Activated naive CD4-positive, alpha-beta T cell treated with anti-CD3 and anti-CD28 coated beads, Interleukin-2, amount 50 U/mL, for 72 hours (primary cell): ENCODE data around the gene THUMPD2. TPM values are rescaled to one million over a fixed set of nuclear protein-coding genes. Genes with fewer than 3 reads are reported as not detected.
A peak's percentile ranks its signal among the peaks of the same experiment; 100 is the strongest.
"Not testable (repeated sequence)": the region's sequence is repeated elsewhere in the genome, so short reads cannot be mapped to it uniquely, and the experiment has no call there.

Experiments
- ATAC-seq, 2 donors: fragments of 150-1000 bp; cut with Tn5 transposase; 2 replicates each; pipeline ENCODE4 v1.10.0; 2021; ENCODE audit warnings: mild to moderate bottlenecking in 2 of 2, moderate library complexity in 2 of 2
- DNase-seq, 2 donors: peaks; one replicate each; pipeline ENCODE4 v3.0.0; 2021 to 2022; ENCODE audit warnings: low spot score in 2 of 2
- H3K27ac Mint-ChIP-seq, 2 donors: one replicate each; pipeline ENCODE4 v1.8.0; 2022; ENCODE audit warnings: mild to moderate bottlenecking in 2 of 2, mixed read lengths in 2 of 2
- H3K36me3 Mint-ChIP-seq, 2 donors: one replicate each; pipeline ENCODE4 v1.8.0; 2022; ENCODE audit warnings: mixed read lengths in 2 of 2
- H3K9me3 Mint-ChIP-seq, 2 donors: one replicate each; pipeline ENCODE4 v1.8.0; 2022; ENCODE audit warnings: mixed read lengths in 2 of 2
- total RNA-seq, 2 donors: library from RNA; stranded (reverse); gene quantifications; one replicate each; pipeline ENCODE4 v1.2.3, GENCODE V29; 2022

Gene THUMPD2
- total RNA-seq, 2 donors from 2014 or later = 12.8 to 14.0 TPM

DNA sequence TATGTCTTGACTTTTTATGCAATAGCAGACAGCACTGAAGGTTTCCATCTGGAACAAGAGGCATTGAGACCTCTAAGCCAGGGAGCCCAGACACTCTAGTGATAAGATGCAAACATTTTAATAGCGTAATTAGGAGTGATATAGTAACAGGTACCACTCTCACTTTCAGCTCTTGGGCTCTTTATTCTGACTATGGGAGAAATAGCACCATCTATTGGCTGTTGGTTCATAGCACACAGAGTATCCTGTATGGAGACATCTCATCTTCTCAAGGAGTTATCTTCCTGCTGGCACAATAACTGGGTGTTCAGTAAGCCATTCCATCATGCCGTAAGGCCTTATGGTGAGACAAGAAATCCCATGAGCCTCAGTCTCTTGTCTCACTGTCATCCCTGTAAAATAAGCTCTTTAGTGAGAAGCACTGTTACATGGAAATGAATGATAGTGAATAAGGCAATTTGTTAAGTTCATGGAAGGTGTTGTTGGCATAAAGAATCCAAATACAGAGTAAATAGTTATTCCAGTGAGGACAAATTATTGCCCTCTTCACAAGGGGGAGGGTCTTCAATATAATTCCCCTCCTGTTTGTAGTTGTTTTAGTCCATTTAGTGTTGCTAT lies 48.3 kb downstream of the THUMPD2 start:
- ATAC-seq (peak in 1 of 2 donors; percentile 59), DNase-seq (no peak)
- Mint-ChIP-seq H3K27ac (no peak overlapping the region), H3K9me3 (peaks cover 0 to 4% of the 10 kb centered on the region in 2 donors), H3K36me3 (peaks cover 22 to 27% of the 10 kb centered on the region in 2 donors)

DNA sequence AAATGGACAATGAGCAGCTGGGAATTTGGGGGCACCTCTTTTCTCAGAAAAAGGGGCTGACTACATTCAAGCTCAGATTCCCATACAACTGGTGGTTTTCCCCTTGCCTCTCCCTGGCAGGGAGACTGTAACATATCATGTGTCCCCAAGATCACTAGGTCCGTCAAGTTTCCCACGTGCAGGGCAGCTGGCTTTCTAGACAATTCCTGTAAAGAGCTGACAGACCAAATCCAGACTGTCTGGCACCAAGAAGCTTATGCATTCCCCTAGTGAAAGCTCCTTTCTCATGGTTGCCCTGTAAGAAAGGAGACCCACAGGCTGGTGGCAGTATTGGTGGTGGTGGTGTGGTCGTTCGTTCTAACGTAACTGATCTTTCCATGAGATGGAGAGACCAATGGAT lies 48.8 kb downstream of the THUMPD2 start:
- DNase-seq = no peak
- no peak for ATAC-seq
- no peak overlapping the region for H3K27ac Mint-ChIP-seq
- H3K9me3 Mint-ChIP-seq = peaks cover 0 to 4% of the 10 kb centered on the region in 2 donors
- peaks cover 17 to 23% of the 10 kb centered on the region in 2 donors for H3K36me3 Mint-ChIP-seq

GRCh38 chr2:39728941-39729351 lies 50.1 kb downstream of the THUMPD2 start:
- no peak overlapping the region for H3K27ac Mint-ChIP-seq
- ATAC-seq (peak; percentile 41 to 57), DNase-seq (peak in 1 of 2 donors; percentile 11)
- peaks cover 4 to 9% of the 10 kb centered on the region in 2 donors for H3K36me3 Mint-ChIP-seq
- H3K9me3 Mint-ChIP-seq = no peaks in the 10 kb centered on the region

DNA sequence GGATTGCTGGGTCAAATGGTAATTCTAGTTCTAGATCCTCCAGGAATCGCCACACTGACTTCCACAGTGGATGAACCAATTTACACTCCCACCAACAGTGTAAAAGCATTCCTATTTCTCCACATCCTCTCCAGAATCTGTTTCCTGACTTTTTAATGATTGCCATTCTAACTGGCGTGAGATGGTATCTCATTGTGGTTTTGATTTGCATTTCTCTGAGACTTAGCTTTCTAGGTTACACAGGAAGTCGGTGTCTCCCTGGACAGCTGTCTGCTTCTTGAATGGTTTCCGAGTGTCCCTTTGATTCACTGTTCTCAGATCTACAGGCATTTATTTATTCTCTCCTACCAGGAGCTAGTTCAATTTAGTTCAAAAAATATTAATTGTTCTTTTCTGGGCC lies 51.0 kb downstream of the THUMPD2 start:
- DNase-seq, H3K27ac Mint-ChIP-seq, H3K36me3 Mint-ChIP-seq, ATAC-seq, H3K9me3 Mint-ChIP-seq: not testable (repeated sequence)

- H3K36me3 Mint-ChIP-seq = peaks cover 0 to 6% of the 10 kb centered on the region in 2 donors
- no peaks in the 10 kb centered on the region for H3K9me3 Mint-ChIP-seq
Observed at GRCh38 chr2:39725401-39725800, 53.7 kb downstream of the THUMPD2 start.

DNA sequence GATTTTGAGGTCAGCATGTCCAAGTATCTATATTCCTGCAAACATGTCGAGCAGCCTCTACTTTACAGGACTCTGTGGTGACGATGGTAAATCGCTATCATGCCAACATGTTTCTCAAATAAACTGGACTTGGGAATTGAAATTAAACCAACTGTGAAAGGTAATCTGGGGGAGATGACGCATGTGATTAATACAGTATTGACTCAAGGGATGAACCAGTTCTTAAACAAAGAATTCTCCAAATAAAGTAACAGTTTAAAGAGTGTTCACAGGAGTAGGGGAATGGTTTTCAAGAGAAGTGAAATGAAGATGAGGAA lies 54.3 kb downstream of the THUMPD2 start:
- H3K27ac Mint-ChIP-seq = no peak overlapping the region
- no peaks in the 10 kb centered on the region for H3K9me3 Mint-ChIP-seq
- DNase-seq (no peak), ATAC-seq (no peak)
- H3K36me3 Mint-ChIP-seq = peaks cover 0 to 2% of the 10 kb centered on the region in 2 donors

More at GRCh38 chr2:39725401-39725800, 53.7 kb downstream of the THUMPD2 start:
- ATAC-seq (no peak), DNase-seq (no peak)
- no peak overlapping the region for H3K27ac Mint-ChIP-seq

DNA sequence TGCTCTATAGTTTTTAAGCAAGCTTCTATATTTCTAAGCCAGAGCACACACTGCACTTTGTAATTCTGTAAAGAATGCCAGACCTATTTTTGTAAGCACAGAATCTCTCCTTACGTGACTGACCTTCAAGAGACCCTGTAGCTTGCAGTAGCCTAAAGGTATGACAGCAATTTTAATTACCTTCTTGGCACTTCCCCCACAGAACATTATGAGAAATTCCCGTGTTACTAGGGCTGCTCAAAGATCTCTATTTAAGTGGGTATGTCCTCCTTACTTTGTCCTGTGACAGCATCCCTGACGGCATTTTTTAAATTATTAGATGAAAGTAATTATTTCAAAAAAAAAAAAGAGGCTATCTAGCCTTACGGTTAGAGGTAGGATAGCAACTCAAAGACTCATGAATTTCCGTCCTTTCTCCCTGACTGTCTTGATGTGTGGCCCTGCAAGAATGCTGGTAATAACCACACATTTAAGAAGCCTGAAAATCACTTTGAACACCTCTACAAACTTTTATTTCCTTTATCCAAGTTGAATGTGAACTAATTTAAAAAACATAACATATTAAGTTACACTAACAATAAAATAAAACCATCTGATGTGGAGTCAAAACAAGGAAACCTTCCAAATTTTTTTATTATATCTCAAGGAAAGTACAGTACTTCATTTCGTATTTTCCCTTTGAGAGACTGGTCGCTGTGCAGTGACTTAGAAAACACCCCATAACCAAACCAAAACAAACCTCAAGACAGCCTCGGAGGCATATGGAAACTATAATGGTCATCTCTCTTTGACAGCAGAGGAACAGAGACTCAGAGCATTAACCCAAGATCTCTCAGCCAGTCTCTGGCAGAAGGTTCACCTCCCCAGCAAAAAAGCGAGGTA lies 54.9 kb downstream of the THUMPD2 start:
- H3K36me3 Mint-ChIP-seq = no peaks in the 10 kb centered on the region
- H3K27ac Mint-ChIP-seq = no peak overlapping the region
- DNase-seq (no peak), ATAC-seq (no peak)
- no peaks in the 10 kb centered on the region for H3K9me3 Mint-ChIP-seq

DNA sequence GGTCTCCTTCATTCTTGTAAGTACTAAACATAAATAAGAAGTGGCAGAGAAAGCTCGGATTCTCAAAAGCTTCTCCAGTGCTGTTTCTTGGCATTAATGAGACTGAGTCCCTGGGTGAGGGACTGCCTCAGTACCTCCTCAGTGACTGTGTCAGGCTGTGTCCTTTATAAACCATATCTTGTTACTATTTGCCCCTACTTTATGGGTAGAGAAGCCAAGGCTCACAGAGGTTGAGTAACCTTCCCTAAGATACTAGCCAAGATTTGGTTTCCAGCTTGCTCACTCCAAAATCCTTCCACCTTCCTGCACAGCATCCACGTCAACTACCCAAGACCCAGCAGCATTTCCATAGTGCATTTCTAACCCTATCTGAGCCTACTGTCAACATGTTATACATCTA lies 55.6 kb downstream of the THUMPD2 start:
- Mint-ChIP-seq H3K9me3 (no peaks in the 10 kb centered on the region), H3K27ac (no peak overlapping the region)
- DNase-seq = no peak

GRCh38 chr2:39720970-39721369 lies 58.1 kb downstream of the THUMPD2 start:
- Mint-ChIP-seq H3K36me3 (no peaks in the 10 kb centered on the region), H3K9me3 (no peaks in the 10 kb centered on the region), H3K27ac (no peak overlapping the region)
- ATAC-seq (no peak), DNase-seq (no peak)

More for the DNA sequence above, 55.6 kb downstream of the THUMPD2 start:
- ATAC-seq = no peak
- H3K36me3 Mint-ChIP-seq = no peaks in the 10 kb centered on the region

DNA sequence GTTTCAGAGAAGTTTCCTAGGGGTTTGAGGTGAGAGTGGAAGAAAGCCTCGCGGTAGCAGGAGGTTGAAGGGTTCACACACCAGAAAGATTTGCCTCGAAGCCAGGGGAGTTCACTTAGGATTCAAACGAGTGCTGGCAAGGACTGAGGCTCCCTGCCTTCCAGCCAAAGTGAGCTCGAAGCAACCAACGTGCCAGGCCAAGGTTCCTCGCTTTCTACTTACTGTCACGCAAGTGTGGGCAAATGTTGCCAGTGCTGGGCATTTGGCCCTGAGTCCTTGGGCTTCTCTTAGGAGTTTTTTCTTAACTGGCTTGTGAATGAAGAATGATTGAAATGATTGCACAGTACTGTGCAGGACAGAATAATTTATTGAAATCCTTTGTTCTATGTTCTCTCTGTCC lies 59.7 kb downstream of the THUMPD2 start:
- no peak for ATAC-seq
- DNase-seq = no peak
- Mint-ChIP-seq H3K27ac (no peak overlapping the region), H3K36me3 (no peaks in the 10 kb centered on the region), H3K9me3 (no peaks in the 10 kb centered on the region)

DNA sequence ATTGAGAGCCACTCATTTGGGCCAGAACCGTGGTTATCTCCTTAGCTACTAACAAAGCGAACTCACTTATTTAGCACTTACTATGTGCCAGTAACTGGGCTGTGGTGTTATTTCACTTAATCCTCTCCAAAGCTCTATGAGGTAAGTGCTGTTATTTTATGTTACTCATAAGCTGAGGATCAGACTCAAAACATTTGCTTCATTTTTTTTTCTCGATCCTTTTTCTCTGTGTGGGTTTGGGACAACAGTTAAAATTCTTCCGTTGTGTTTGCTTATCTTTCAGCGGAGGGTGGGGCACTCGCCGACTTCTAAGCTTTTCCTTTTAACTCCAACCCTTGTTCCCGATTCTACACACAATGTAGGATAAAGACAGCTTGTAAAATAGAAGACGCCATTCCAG lies 60.6 kb downstream of the THUMPD2 start:
- H3K27ac Mint-ChIP-seq = no peak overlapping the region
- H3K9me3 Mint-ChIP-seq = no peaks in the 10 kb centered on the region
- ATAC-seq (no peak), DNase-seq (no peak)
- no peaks in the 10 kb centered on the region for H3K36me3 Mint-ChIP-seq

- ATAC-seq (no peak), DNase-seq (no peak)
- H3K36me3 Mint-ChIP-seq = no peaks in the 10 kb centered on the region
- no peaks in the 10 kb centered on the region for H3K9me3 Mint-ChIP-seq
- no peak overlapping the region for H3K27ac Mint-ChIP-seq
Observed at GRCh38 chr2:39717067-39717466, 62.0 kb downstream of the THUMPD2 start.

DNA sequence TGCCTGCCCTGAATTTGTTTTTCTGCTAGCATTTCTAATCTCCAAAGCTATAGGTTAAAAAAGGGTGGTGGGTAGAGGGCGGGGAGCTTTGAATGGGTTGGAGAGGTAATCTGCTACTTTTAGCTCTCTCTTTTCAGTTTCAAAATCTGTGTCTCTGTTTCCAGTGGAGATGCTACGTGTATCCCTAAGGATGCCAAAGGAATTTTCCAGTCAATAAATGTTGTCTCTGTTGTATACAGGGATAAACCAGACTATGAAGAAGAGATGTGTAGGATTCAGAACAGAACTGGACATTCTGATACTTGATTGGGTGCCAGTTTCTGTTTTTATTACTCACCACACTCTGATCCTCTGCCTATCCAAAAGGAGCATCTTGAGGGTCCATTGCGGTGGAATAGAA lies 63.2 kb downstream of the THUMPD2 start:
- Mint-ChIP-seq H3K27ac (no peak overlapping the region), H3K9me3 (no peaks in the 10 kb centered on the region), H3K36me3 (no peaks in the 10 kb centered on the region)
- ATAC-seq (no peak), DNase-seq (no peak)

GRCh38 chr2:39715095-39715494 lies 64.0 kb downstream of the THUMPD2 start:
- DNase-seq (no peak), ATAC-seq (no peak)
- no peaks in the 10 kb centered on the region for H3K9me3 Mint-ChIP-seq
- no peaks in the 10 kb centered on the region for H3K36me3 Mint-ChIP-seq
- no peak overlapping the region for H3K27ac Mint-ChIP-seq

DNA sequence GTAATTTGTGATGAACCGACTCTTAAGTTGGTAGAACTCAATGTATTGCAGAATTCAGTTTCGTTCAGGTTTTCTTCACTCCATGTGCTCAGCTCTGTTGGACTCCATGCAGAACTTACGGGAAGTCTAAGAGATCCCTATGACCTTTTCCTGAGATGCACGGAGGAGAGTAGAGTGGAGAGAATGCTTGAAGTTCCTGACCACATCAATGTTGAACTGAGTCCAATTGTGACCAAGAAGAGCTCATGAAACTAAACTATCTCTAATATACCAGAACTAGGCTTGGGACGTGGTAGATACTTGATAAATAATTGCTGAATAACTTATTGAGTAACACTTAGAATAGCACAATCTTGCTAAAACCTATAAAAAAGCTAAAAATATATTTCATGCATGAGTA lies 66.1 kb downstream of the THUMPD2 start:
- no peak for ATAC-seq
- no peak overlapping the region for H3K27ac Mint-ChIP-seq

GRCh38 chr2:39710807-39711206 lies 68.3 kb downstream of the THUMPD2 start:
- no peak for ATAC-seq
- Mint-ChIP-seq H3K27ac (no peak overlapping the region), H3K36me3 (no peaks in the 10 kb centered on the region), H3K9me3 (no peaks in the 10 kb centered on the region)
- DNase-seq = no peak

More for the DNA sequence above, 66.1 kb downstream of the THUMPD2 start:
- Mint-ChIP-seq H3K9me3 (no peaks in the 10 kb centered on the region), H3K36me3 (no peaks in the 10 kb centered on the region)
- no peak for DNase-seq

DNA sequence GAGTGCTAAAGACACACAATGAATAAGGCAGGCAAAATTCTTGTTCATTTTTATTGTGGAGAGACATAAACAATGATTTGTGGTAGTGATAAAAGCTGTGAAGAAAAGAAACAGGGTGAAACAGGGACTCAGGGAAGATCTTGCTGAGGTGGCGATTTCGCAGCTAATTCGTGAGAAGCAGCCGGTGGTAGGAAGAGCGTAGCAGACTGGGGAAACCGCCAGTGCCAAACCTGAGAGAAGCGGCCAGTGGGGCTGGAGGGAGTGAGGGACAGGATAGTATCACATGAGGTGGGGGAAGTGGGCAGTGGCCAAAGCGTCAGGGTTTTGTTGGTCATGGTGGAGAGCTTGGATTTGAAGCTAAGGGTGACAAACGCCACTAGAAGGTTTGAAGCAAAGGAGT lies 71.1 kb downstream of the THUMPD2 start:
- no peak for ATAC-seq

GRCh38 chr2:39706945-39707344 lies 72.1 kb downstream of the THUMPD2 start:
- no peaks in the 10 kb centered on the region for H3K36me3 Mint-ChIP-seq
- no peak for DNase-seq
- H3K9me3 Mint-ChIP-seq = peaks cover 0 to 5% of the 10 kb centered on the region in 2 donors
- H3K27ac Mint-ChIP-seq = no peak overlapping the region
- no peak for ATAC-seq

More for the DNA sequence above, 71.1 kb downstream of the THUMPD2 start:
- Mint-ChIP-seq H3K9me3 (no peaks in the 10 kb centered on the region), H3K27ac (no peak overlapping the region), H3K36me3 (no peaks in the 10 kb centered on the region)
- DNase-seq = no peak
